CD4-positive, alpha-beta T cell treated with Interleukin-6 for 4 hours (primary cell): ENCODE results near the gene SORCS2.

Source experiments
- DNase-seq: peaks from one replicate; pipeline ENCODE4 v3.0.0-alpha.2; 2020; ENCODE audit warnings: mixed read lengths

The SORCS2 gene

DNA sequence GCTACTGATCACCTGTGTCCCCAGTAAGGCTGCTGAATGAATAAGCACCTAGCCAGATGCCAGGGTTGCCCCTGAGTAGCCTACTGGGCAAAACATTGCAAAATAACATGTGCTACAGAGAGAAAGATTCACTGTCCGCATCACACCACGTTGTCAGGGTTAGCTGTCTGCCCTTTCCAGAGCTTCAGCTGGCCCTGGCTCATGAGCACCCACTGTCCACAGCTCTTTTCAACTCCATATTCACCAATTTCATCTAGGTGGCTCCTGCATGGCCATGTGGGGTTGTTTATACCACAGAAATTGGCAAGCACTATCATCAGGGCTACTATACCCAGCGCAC, 470.1 kb downstream of the SORCS2 start:
- no peak for DNase-seq

DNA sequence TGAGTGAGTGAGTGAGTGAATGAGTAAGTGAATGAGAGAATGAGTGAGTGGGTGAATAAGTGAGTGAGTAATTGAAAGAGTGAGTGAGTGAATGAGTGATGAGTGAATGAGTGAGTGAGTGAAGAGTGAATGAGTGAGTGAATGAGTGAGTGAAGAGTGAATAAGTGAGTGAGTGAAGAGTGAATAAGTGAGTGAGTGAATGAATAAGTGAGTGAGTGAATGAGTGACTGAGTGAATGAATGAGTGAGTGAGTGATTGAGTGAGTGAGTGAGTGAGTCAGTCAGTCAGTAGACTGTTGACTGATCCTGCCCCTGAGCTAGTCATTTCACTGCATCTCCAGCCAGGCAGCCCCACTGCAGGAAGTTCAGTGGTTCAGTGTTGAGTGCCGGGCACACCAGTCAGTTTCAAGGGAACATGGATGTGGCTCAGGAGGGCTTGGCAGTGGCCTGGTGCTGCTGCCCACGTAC, 470.8 kb downstream of the SORCS2 start:
- no peak for DNase-seq

DNA sequence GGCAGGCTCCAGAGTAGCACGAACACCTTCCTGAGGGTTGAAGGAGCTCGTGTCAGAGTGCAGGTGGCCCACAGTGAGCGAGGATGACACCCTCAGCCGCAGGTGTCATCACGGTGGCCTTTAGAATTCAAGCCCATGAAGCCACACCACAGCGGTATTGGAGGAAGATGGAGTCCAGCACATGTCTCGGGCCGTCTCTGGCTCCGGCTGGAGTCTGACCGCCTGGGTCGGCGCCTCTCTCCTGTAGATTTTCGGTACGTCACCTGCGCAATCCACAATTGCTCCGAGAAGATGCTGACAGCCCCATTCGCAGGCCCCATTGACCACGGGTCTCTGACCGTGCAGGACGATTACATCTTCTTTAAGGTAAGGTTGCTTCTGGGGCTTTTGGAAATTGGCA, 471.8 kb downstream of the SORCS2 start:
- no peak for DNase-seq

GRCh38 chr4:7665321-7665720, 473.0 kb downstream of the SORCS2 start:
- DNase-seq = no peak

DNA sequence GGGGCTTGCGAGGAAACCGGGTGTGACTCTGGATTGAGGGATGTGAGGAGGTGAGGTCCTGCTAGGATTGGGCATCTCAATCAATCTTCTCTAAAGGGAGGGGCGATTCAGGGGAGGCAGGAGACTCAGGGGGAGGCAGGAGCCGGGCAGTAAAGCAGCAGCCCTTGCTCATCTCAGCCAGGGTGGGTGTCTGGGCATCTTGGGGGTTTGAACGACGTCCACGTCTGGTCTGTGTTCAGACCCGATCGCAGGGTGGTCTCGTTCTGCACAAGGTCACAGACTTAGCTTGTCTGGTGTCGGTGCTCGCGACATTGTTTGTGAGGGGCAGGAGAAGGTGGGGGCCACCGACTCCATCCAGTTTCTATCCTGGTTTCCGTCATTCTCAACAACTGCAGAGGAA, 473.7 kb downstream of the SORCS2 start:
- DNase-seq = no peak

- no peak for DNase-seq
Measured at GRCh38 chr4:7666744-7667143, 474.4 kb downstream of the SORCS2 start.

DNA sequence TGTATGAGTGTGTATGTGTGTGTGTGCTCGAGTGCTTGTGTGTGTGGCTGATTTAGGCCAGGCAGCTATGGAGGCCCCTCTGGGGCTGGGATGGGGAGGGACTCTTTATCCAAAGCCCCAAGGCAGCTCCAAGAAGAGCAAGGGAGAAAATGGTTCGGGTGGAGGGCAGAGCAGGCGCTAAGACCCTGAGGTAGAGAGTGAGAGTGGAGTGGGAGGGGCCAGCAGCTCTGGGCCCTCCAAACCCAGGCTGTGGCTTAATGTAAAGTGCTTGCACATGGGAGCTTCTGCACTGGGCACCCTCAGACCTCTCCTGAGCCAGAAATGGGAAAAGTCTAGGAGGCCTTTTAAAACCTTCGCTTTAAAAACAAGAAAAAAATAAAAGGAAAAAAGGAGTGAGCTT, 475.9 kb downstream of the SORCS2 start:
- no peak for DNase-seq

- DNase-seq = no peak
Measured at GRCh38 chr4:7668826-7669225, 476.5 kb downstream of the SORCS2 start.

DNA sequence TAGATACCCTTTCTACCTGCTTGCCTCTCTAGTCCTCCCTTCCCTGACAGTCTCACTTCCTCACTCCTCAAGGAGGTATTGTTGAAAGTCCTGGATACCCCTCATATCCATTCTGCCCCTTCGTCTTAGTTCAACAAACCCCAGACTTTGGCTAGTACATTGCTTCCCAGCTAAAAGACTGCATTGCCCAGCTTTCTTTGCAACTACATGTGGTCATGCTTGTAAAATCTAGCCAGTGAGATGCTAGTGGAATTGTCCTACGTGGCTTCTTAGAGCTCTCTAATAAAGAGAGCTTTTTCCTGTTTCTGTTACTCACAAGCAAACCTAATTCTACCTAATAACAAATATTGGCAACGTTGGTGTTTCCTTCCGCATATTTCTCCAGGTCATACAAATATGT, 480.3 kb downstream of the SORCS2 start:
- DNase-seq = no peak

- DNase-seq = no peak
Measured at GRCh38 chr4:7673121-7673520, 480.8 kb downstream of the SORCS2 start.

DNA sequence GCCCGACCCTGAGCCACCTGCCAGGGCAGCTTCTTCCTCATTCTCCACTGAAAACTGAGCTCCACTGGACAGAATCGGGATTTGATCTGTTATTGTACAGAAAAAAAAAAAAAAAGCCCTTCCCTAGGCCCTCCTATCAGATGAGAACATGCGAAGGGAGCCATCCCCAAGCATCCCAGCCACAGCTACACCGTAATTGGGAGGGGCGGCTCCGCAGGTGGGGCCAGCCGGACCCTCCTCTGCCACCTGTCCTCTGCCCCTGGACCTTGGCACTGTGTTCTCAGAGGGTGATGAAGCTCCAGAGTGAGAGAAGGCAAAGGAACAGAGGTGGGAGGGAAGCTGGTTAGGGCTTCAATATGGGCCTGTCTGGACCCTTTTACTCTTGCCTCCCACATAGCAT, 482.4 kb downstream of the SORCS2 start:
- no peak for DNase-seq

DNA sequence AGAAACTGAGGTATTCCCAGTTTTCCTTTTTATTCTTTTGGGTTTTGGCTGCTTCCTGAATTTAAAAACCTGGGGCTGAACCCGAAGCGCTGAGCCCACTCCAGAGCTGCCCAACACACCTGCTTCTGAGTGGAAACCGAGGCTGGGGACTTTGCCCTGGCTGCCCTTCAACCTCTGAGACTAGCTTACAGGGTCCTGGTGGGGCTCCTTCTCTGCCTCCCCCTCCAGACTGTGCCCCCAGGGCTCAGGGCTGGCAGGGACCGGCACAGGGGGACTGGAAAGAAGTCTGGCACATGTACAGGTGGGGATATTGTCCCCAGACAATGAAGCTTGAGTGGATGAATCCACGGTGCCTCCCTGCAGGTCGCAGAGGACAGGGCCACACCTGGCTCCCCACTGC, 482.8 kb downstream of the SORCS2 start:
- no peak for DNase-seq

GRCh38 chr4:7675612-7676320, 483.4 kb downstream of the SORCS2 start:
- DNase-seq = no peak

DNA sequence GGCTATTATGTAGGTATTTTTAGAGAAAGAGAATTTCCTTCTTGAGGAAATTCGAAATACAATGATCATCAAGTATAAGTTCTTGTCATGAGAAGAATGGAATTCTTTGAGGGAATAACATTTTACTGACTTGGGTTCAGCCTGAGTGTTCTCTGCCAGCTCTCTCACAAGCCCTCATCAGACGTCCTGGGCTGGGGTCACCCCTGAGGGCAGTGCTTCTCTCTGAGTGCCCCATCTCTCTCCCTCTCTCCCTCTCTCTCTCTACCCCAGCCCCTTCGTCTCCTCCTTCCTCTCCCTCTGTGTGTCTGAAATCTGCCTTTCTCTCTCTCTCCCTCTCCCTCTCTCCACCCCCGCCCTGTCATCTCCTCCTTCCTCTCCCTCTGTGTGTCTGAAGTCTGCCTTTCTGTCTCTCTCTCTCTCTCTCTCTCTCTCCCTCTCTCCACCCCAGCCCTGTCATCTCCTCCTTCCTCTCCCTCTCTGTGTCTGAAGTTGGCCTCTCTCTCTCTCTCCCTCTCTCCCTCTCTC, 484.1 kb downstream of the SORCS2 start:
- DNase-seq = no peak

- DNase-seq = no peak
Measured at GRCh38 chr4:7677086-7677485, 484.7 kb downstream of the SORCS2 start.

- no peak for DNase-seq
Measured at GRCh38 chr4:7677799-7678301, 485.5 kb downstream of the SORCS2 start.

DNA sequence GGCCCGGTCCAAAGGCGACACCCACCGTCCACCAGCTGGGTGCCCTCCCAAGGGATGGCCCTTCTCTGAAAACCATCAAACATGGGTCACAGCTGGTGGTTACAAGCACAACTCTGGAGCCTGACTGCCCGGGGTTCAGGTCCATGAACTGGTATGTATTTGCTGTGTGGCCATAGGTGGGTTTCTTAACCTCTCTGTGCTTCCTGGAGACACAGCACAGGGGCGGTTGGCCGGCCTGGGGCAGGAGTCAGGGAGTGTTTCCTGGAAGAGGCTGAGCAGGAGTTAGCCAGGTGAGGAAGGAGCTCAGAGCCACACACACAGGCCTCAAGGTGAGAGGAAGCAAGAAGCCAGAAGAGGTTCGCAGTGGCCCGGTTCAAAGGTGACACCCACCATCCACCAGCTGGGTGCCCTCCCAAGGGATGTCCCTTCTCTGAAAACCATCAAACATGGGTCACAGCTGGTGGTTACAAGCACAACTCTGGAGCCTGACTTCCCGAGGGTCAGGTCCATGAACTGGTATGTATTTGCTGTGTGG, 486.0 kb downstream of the SORCS2 start:
- DNase-seq = no peak

DNA sequence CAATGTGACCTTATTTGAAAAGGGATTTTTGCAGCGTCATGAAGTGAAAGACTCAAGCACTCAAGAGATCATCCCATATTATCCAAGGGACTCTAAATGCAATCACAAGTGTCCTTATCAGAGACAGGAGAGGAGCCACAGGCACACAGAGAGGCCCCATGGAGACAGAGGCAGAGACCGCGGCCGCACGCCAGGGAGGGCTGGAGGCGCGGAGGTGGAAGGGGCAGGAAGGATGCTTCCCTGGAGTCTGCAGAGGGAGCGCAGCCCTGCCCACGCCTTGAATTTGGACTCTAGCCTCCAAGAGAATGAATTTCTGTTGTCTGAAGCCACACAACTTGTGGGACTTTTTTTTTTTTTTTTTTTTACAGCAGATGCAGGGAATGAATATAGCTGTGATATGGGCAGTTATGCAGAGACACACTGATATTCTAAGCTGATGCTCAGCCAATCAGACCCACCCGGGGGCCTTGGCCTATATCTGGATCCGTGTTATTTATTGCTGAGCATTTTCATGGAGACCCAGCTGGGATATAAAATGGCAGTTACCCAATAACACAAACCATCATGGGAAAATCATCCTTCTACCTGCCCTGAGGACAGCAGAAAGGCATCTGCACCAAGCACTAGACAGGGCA, 487.2 kb downstream of the SORCS2 start:
- no peak for DNase-seq

DNA sequence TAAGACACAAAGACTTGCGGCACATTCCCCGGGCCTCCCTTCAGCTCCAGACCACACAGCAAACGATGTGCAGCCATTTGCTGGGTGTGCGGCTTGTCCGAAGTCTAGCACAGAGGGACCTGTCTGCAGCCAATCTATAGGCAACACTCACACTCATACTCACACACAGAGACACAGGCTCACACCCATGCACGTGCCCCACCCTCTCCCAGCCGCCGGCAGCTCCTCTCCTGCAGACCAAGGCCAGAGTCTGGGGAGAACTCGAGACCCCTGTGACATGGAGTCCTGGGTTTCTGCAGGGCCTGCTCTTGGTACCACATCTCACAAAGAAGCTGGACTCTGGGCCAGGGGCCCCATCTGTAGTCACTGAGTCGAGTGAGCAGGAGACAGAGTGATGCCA, 487.8 kb downstream of the SORCS2 start:
- no peak for DNase-seq

- no peak for DNase-seq
Measured at GRCh38 chr4:7680731-7681130, 488.4 kb downstream of the SORCS2 start.

GRCh38 chr4:7683126-7683703, 490.9 kb downstream of the SORCS2 start:
- no peak for DNase-seq

- DNase-seq = no peak
Measured at GRCh38 chr4:7684294-7684693, 492.0 kb downstream of the SORCS2 start.

DNA sequence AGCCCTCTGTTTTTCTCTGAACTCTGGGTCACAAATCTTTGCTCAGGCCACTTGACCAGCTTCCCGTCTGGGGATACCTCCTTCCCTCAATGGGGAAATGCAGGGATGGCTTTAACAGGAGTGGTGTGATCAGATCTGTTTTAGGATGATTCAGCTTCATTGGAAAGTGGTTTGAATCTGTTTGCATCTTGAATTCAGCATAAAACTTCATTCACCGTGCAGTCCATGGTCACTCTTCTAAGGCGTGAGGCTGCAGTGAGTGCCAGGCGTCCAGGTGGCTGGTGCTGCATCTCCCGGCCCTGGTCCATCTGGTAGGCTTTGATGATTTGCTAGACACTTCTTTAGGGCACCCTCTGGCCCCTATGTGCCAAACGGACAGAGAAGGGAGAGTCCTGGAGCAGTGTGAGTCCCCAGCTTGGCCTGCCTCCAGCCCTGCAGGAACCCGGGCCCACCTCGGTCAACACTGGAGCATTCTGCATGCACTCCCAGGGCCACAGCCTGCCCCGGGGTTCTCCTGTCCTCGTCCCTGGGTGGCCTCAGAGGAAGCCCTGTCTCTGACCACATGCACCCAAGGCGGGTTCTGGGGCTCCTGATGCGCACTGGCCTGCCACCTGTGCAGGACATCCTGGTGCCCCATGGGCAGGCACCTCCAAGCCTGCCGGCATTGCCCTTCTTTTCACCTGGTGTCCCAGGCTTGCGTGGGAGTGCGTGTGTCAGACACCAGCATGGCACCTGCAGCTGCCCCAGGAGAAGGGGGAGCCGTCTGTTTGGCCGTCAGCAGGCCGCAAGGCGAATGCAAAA, 493.9 kb downstream of the SORCS2 start:
- DNase-seq = no peak
